HCT116 (cell line): ENCODE results near the gene WFDC12. TPM values are rescaled to one million over a fixed set of nuclear protein-coding genes. Genes with fewer than 3 reads are reported as not detected.

ENCODE experiments used
- ATAC-seq: fragments of 200-7000 bp; cut with Tn5 transposase; 2 replicates; pipeline ENCODE4 v1.9.1; 2020; ENCODE audit warnings: mild to moderate bottlenecking, moderate library complexity
- BruUV-seq: library from RNA; stranded (reverse); fragments of 400-500 nt; replicated peaks from 2 replicates; lab custom pipeline; 2021; lab: Mats Ljungman, UMichigan
- CTCF ChIA-PET: fragments of 300-600 bp; sonication (Branson Sonifier 250); formaldehyde crosslinking; loops from one replicate; lab custom pipeline; 2021; ENCODE audit warnings: antibody characterized with exemption; lab: Charles Lee
- POLR2A ChIA-PET: fragments of 300-600, 350-600 bp; sonication (Branson Sonifier 250); formaldehyde crosslinking; loops from one replicate; lab custom pipeline; 2021; ENCODE audit warnings: antibody characterized with exemption; lab: Charles Lee
- RAD21 ChIA-PET, 2 experiments: fragments of 300-600 bp; sonication (Branson Sonifier 250); formaldehyde crosslinking; loops; one replicate each; lab custom pipeline; 2023; ENCODE audit warnings: low total read pairs in 2 of 2; ENCODE audit not compliant: uncharacterized antibody in 2 of 2, unreplicated experiment in 2 of 2, low non-redundant PET in 1 of 2; lab: Charles Lee
- DNase-seq: peaks from one replicate; pipeline ENCODE4 v3.0.0-alpha.2; 2010; ENCODE audit warnings: low read depth, low spot score
- H2AFZ ChIP-seq: fragments of 200-600 bp; shearing (Covaris generic), sonication (generic); 2 replicates; pipeline ENCODE4 v1.6.1; 2017; ENCODE audit warnings: low read depth, mixed run types, mixed read lengths, antibody characterized with exemption, low read length; ENCODE audit not compliant: poor library complexity, severe bottlenecking
- H3K27ac ChIP-seq: 2 replicates; pipeline ENCODE4 v1.5.1; 2012; ENCODE audit warnings: low read depth, low read length
- H3K27me3 ChIP-seq: fragments of 200-600 bp; sonication (generic); 2 replicates; pipeline ENCODE4 v1.6.1; 2016; ENCODE audit warnings: mixed run types, low read length, mixed read lengths; ENCODE audit not compliant: insufficient read depth
- H3K36me3 ChIP-seq, 2 experiments: fragments of 200-500 bp in 1 of 2; fragments of 200-600 bp in 1 of 2; sonication (Bioruptor generic) in 1 of 2; sonication (generic) in 1 of 2; 2 replicates each; pipeline versions ENCODE4 v1.5.1 to v1.6.1; 2014 to 2016; ENCODE audit warnings: low read length in 2 of 2, inconsistent platforms in 1 of 2, mixed read lengths in 1 of 2, mixed run types in 1 of 2; ENCODE audit not compliant: insufficient read depth in 2 of 2, control insufficient read depth in 1 of 2
- H3K4me1 ChIP-seq, 2 experiments: fragments of 200-600 bp in 1 of 2; sonication (generic) in 1 of 2; 2 replicates each; pipeline versions ENCODE4 v1.5.1 to v1.6.1; 2012 to 2017; ENCODE audit warnings: low read length in 2 of 2, inconsistent platforms in 1 of 2, mild to moderate bottlenecking in 1 of 2, mixed read lengths in 1 of 2, mixed run types in 1 of 2, moderate library complexity in 1 of 2; ENCODE audit not compliant: insufficient read depth in 2 of 2, control insufficient read depth in 1 of 2
- H3K4me2 ChIP-seq: fragments of 200-600 bp; sonication (generic); 2 replicates; pipeline ENCODE4 v1.6.1; 2017; ENCODE audit warnings: mixed run types, low read length, mixed read lengths
- H3K4me3 ChIP-seq, 2 experiments: fragments of 200-600 bp in 1 of 2; sonication (generic) in 1 of 2; replicated peaks in 1 of 2; 2 replicates each; pipeline ENCODE4 v1.5.1; 2011 to 2016; ENCODE audit warnings: low read length in 2 of 2, control low read depth in 1 of 2, low read depth in 1 of 2, mild to moderate bottlenecking in 1 of 2, mixed read lengths in 1 of 2, mixed run types in 1 of 2
- H3K79me2 ChIP-seq: fragments of 200-600 bp; sonication (generic); 2 replicates; pipeline ENCODE4 v1.6.1; 2017; ENCODE audit warnings: mild to moderate bottlenecking, mixed run types, low read length, moderate library complexity, mixed read lengths; ENCODE audit not compliant: insufficient read depth
- H3K9ac ChIP-seq: fragments of 200-600 bp; sonication (generic); 2 replicates; pipeline ENCODE4 v1.6.1; 2016; ENCODE audit warnings: low read length, mixed read lengths
- H3K9me2 ChIP-seq: fragments of 200-600 bp; sonication (generic), shearing (Covaris generic); 2 replicates; pipeline ENCODE4 v1.6.1; 2017; ENCODE audit warnings: mixed run types, mild to moderate bottlenecking, moderate library complexity; ENCODE audit not compliant: insufficient read depth
- H3K9me3 ChIP-seq, 2 experiments: fragments of 200-500 bp in 1 of 2; fragments of 200-600 bp in 1 of 2; sonication (Bioruptor generic) in 1 of 2; sonication (generic) in 1 of 2; 2 replicates each; pipeline ENCODE4 v1.6.1; 2014 to 2017; ENCODE audit warnings: low read length in 2 of 2, mixed read lengths in 2 of 2, inconsistent platforms in 1 of 2, low read depth in 1 of 2, mild to moderate bottlenecking in 1 of 2, mixed run types in 1 of 2, moderate library complexity in 1 of 2; ENCODE audit not compliant: control insufficient read depth in 1 of 2, insufficient read depth in 1 of 2
- H4K20me1 ChIP-seq: fragments of 200-600 bp; sonication (generic), shearing (Covaris generic); 2 replicates; pipeline ENCODE4 v1.6.1; 2017; ENCODE audit warnings: mixed run types, mild to moderate bottlenecking, moderate library complexity; ENCODE audit not compliant: insufficient read depth
- CEBPB ChIP-seq: IDR thresholded peaks from 2 replicates; pipeline ENCODE4 v1.6.1; 2012; ENCODE audit warnings: low read depth
- EGR1 ChIP-seq: IDR thresholded peaks from 2 replicates; pipeline ENCODE4 v1.6.1; 2012; ENCODE audit warnings: low read depth
- EZH2phosphoT487 ChIP-seq: fragments of 200-600 bp; IDR thresholded peaks from 2 replicates; pipeline ENCODE4 v1.6.1; 2018; ENCODE audit warnings: antibody characterized with exemption, borderline replicate concordance
- FOSL1 ChIP-seq: IDR thresholded peaks from 2 replicates; pipeline ENCODE4 v1.6.1; 2012; ENCODE audit warnings: low read depth
- JUND ChIP-seq: IDR thresholded peaks from 2 replicates; pipeline ENCODE4 v1.6.1; 2012
- POLR2A ChIP-seq: IDR thresholded peaks from 2 replicates; pipeline ENCODE4 v1.7.0; 2011; ENCODE audit warnings: borderline replicate concordance; ENCODE audit not compliant: insufficient read depth, insufficient read length; ENCODE audit errors: extremely low read depth
- RAD21 ChIP-seq: IDR thresholded peaks from 2 replicates; pipeline ENCODE4 v1.6.1; 2012; ENCODE audit warnings: low read depth, mild to moderate bottlenecking
- ZBTB33 ChIP-seq: IDR thresholded peaks from 2 replicates; pipeline ENCODE4 v1.6.1; 2011; ENCODE audit warnings: mild to moderate bottlenecking, low read length, moderate library complexity; ENCODE audit not compliant: insufficient replicate concordance; ENCODE audit errors: extremely low read depth
- ZFX ChIP-seq: fragments of 450-650 bp; IDR thresholded peaks from 2 replicates; pipeline ENCODE4 v1.6.1; 2017
- intact Hi-C: fragments of 100-400 bp; cut with micrococcal nuclease; formaldehyde crosslinking; loops from 2 replicates; pipeline ENCODE4 v1.10.0; 2022
- total RNA-seq: library from RNA; stranded (reverse); gene quantifications from one replicate; pipeline ENCODE4 v1.2.1, GENCODE V29; 2021; ENCODE audit not compliant: unreplicated experiment

The WFDC12 gene
- total RNA-seq, 1 experiment from 2014 or later: not detected

GRCh38 chr20:45114465-45115385 lies 9.5 kb downstream of the WFDC12 start, which contains the start of gene WFDC5:
TSS of gene WFDC5 (minus strand) at chr20:45115174. CDS start at chr20:45115083, 91 bp downstream.
- H3K9ac ChIP-seq: no peak within 1 kb of the TSS
- intact Hi-C loops: no loop called here

GRCh38 chr20:45113865-45114264 lies 10.4 kb downstream of the WFDC12 start:
- CTCF ChIA-PET: interaction anchor here (1.0 to 4.6 kb wide), 2 partner anchors 70 to 180 kb away, joined by 3 to 51 read pairs; no protein-coding TSS in a partner anchor
- no TSS peak for BruUV-seq
- H3K27ac ChIP-seq: no peak overlapping the region

More at GRCh38 chr20:45114465-45115385, 9.5 kb downstream of the WFDC12 start, which contains the start of gene WFDC5:
- POLR2A ChIA-PET: no interaction called here
- Histone ChIP-seq H3K27ac (no peak within 1 kb of the TSS), H3K4me2 (no peak within 1 kb of the TSS), H4K20me1 (no peaks in the 10 kb centered on the region), H3K36me3 (no peaks in the 10 kb centered on the region), H3K79me2 (no peaks in the 10 kb centered on the region), H3K27me3 (no peaks in the 10 kb centered on the region; the same call in 1 of the 2 replicates), H3K9me2 (no peaks in the 10 kb centered on the region), H3K4me1 (0 out of 4 replicates have a peak, but pooled peaks cover 0 to 3% of the 10 kb centered on the region in 2 experiments), H2AFZ (no peak within 1 kb of the TSS), H3K9me3 (no peaks in the 10 kb centered on the region), H3K4me3 (no peak within 1 kb of the TSS)
- RAD21 ChIA-PET: no interaction called here
- TF ChIP-seq EGR1 (no peak), CEBPB (no peak), JUND (no peak)
- CTCF ChIA-PET: interaction anchor here (1.2 kb wide), 1 partner anchor 70 kb away, joined by 4 read pairs; no protein-coding TSS in a partner anchor
- BruUV-seq: no TSS peak
- no peak for ATAC-seq
- DNase-seq: no peak

More at GRCh38 chr20:45113865-45114264, 10.4 kb downstream of the WFDC12 start:
- TF ChIP-seq ZFX (no peak), JUND (no peak), RAD21 (no peak), ZBTB33 (no peak), EZH2phosphoT487 (no peak), FOSL1 (no peak), POLR2A (no peak)
- TF ChIP-seq, all 23 proteins: peak for 0
- no peaks in the 10 kb centered on the region; the same call in 1 of the 2 replicates for H3K27me3 ChIP-seq
- POLR2A ChIA-PET: no interaction called here
- no peaks in the 10 kb centered on the region for H3K9me3 ChIP-seq
- 0 out of 4 replicates have a peak, but pooled peaks cover 0 to 3% of the 10 kb centered on the region in 2 experiments for H3K4me1 ChIP-seq
- RAD21 ChIA-PET: no interaction called here
- intact Hi-C loops: no loop called here
- H3K4me3 ChIP-seq: no peak overlapping the region
- no peak for DNase-seq
- no peaks in the 10 kb centered on the region for H3K79me2 ChIP-seq
- no peak overlapping the region for H3K4me2 ChIP-seq
- H4K20me1 ChIP-seq: no peaks in the 10 kb centered on the region
- no peak overlapping the region for H3K9ac ChIP-seq
- H2AFZ ChIP-seq: no peak overlapping the region
- no peaks in the 10 kb centered on the region for H3K36me3 ChIP-seq
- ATAC-seq: no peak
- H3K9me2 ChIP-seq: no peaks in the 10 kb centered on the region
